NT2/D1 (cell line): Measurements from ENCODE around the gene HOXD11.

Source experiments
- YY1 ChIP-seq: IDR thresholded peaks from 2 replicates; pipeline ENCODE4 v1.6.1; 2011; ENCODE audit not compliant: insufficient read length, insufficient read depth
- ZNF274 ChIP-seq: IDR thresholded peaks from 2 replicates; pipeline ENCODE4 v1.6.1; 2011; ENCODE audit warnings: mild to moderate bottlenecking, low read depth, low read length

GRCh38 chr2:176080540-176081375 is 26.3 kb upstream of the HOXD11 start:
- TF ChIP-seq YY1 (no peak), ZNF274 (no peak)
